Caco-2 (cell line): ENCODE results near the gene IGSF21. TPM values are rescaled to one million over a fixed set of nuclear protein-coding genes. Genes with fewer than 3 reads are reported as not detected.

ENCODE experiments used
- BruUV-seq: library from RNA; stranded (reverse); fragments of 400-500 nt; replicated peaks from 2 replicates; lab custom pipeline; 2021; lab: Mats Ljungman, UMichigan
- CTCF ChIA-PET: fragments of 300-600 bp; sonication (Branson Sonifier 250); formaldehyde crosslinking; loops from one replicate; lab custom pipeline; 2022; ENCODE audit warnings: antibody characterized with exemption; lab: Charles Lee
- POLR2A ChIA-PET: fragments of 300-600 bp; sonication (Branson Sonifier 250); formaldehyde crosslinking; loops from one replicate; lab custom pipeline; 2022; ENCODE audit warnings: antibody characterized with exemption; lab: Charles Lee
- DNase-seq, 2 experiments: peaks; one replicate each; pipeline versions ENCODE4 v3.0.0 to v3.0.0-alpha.2; 2020 to 2022
- H3K27me3 ChIP-seq: replicated peaks from 2 replicates; pipeline ENCODE4 v1.6.0; 2011; ENCODE audit warnings: low read length; ENCODE audit not compliant: control insufficient read depth, insufficient read depth
- H3K36me3 ChIP-seq: 2 replicates; pipeline ENCODE4 v1.5.1; 2011; ENCODE audit warnings: low read length; ENCODE audit not compliant: control insufficient read depth, insufficient read depth
- H3K4me1 ChIP-seq: fragments of 250-450 bp; sonication (Bioruptor Pico); 2 replicates; pipeline ENCODE4 v1.5.1; 2020; ENCODE audit warnings: mild to moderate bottlenecking
- H3K4me3 ChIP-seq: 2 replicates; pipeline ENCODE4 v1.5.1; 2011; ENCODE audit warnings: low read depth, mild to moderate bottlenecking, control low read depth, low read length
- H3K9me3 ChIP-seq: fragments of 250-450 bp; sonication (Bioruptor Pico); 2 replicates; pipeline ENCODE4 v1.5.1; 2020; ENCODE audit warnings: mild to moderate bottlenecking, moderate library complexity
- H3K27ac Mint-ChIP-seq: one replicate; pipeline ENCODE4 v1.8.0; 2022; ENCODE audit warnings: mixed read lengths; ENCODE audit not compliant: unreplicated experiment
- H3K27me3 Mint-ChIP-seq: one replicate; pipeline ENCODE4 v1.8.0; 2022; ENCODE audit warnings: mixed read lengths; ENCODE audit not compliant: insufficient read depth, unreplicated experiment
- H3K36me3 Mint-ChIP-seq: one replicate; pipeline ENCODE4 v1.8.0; 2022; ENCODE audit warnings: mild to moderate bottlenecking, mixed read lengths; ENCODE audit not compliant: insufficient read depth, unreplicated experiment
- H3K4me1 Mint-ChIP-seq: one replicate; pipeline ENCODE4 v1.8.0; 2022; ENCODE audit warnings: low read depth, mixed read lengths; ENCODE audit not compliant: unreplicated experiment
- H3K4me3 Mint-ChIP-seq: one replicate; pipeline ENCODE4 v1.8.0; 2022; ENCODE audit warnings: mild to moderate bottlenecking, moderate library complexity, mixed read lengths; ENCODE audit not compliant: unreplicated experiment
- H3K9me3 Mint-ChIP-seq: one replicate; pipeline ENCODE4 v1.8.0; 2022; ENCODE audit warnings: mixed read lengths; ENCODE audit not compliant: unreplicated experiment
- intact Hi-C: fragments of 100-400 bp; cut with micrococcal nuclease; formaldehyde crosslinking; loops from one replicate; pipeline ENCODE4 v1.10.0; 2022; ENCODE audit not compliant: unreplicated experiment
- total RNA-seq: library from RNA; stranded (reverse); gene quantifications from 2 replicates; pipeline ENCODE4 v1.2.3, GENCODE V29; 2022
- TF ChIP-seq, protein P1 (sequence below), 2 experiments: fragments of 200-600 bp in 1 of 2; IDR thresholded peaks; 1 replicate in 1 of 2; 2 replicates in 1 of 2; pipeline versions ENCODE4 v1.5.1 to v1.8.0; 2011 to 2022; ENCODE audit warnings: antibody characterized with exemption in 1 of 2, control low read depth in 1 of 2, inconsistent platforms in 1 of 2, low read depth in 1 of 2, low read length in 1 of 2, mild to moderate bottlenecking in 1 of 2, moderate library complexity in 1 of 2; ENCODE audit not compliant: insufficient read depth in 1 of 2, severe bottlenecking in 1 of 2, unreplicated experiment in 1 of 2

Gene IGSF21
- total RNA-seq, 1 experiment from 2014 or later = not detected

DNA sequence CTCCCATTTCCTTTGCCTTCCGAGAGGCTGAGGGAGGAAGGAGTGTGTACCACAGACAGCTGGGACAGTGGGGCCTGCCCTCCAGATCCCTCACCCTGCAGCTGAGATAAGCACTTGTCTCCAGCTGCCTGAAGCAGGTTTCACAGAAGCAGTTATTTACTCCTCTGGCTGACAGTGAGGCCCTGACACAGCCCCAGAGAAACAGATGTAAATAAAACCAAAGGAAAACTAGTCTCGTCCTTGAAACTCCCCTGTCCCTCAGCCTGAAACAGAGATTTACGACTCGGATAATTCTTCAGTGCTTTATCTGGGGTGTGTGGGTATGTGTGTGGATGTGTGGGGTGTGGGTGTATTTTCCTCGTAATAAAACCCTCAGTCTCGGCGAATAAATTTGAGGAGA, 181.1 kb downstream of the IGSF21 start:
- Mint-ChIP-seq H3K27ac (no peak overlapping the region), H3K4me1 (no peaks in the 10 kb centered on the region), H3K27me3 (peaks cover 12% of the 10 kb centered on the region), H3K36me3 (no peaks in the 10 kb centered on the region), H3K9me3 (no peaks in the 10 kb centered on the region), H3K4me3 (no peak overlapping the region)
- no TSS peak for BruUV-seq
- intact Hi-C loops = no loop called here
- H3K9me3 ChIP-seq = no peaks in the 10 kb centered on the region
- no peaks in the 10 kb centered on the region for H3K4me1 ChIP-seq
- POLR2A ChIA-PET = no interaction called here
- TF ChIP-seq, protein P1, sequence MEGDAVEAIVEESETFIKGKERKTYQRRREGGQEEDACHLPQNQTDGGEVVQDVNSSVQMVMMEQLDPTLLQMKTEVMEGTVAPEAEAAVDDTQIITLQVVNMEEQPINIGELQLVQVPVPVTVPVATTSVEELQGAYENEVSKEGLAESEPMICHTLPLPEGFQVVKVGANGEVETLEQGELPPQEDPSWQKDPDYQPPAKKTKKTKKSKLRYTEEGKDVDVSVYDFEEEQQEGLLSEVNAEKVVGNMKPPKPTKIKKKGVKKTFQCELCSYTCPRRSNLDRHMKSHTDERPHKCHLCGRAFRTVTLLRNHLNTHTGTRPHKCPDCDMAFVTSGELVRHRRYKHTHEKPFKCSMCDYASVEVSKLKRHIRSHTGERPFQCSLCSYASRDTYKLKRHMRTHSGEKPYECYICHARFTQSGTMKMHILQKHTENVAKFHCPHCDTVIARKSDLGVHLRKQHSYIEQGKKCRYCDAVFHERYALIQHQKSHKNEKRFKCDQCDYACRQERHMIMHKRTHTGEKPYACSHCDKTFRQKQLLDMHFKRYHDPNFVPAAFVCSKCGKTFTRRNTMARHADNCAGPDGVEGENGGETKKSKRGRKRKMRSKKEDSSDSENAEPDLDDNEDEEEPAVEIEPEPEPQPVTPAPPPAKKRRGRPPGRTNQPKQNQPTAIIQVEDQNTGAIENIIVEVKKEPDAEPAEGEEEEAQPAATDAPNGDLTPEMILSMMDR (IDR thresholded peaks at IDR 0.05; ENCODE audit: insufficient read depth in 1 of 2, low read depth in 1 of 2, low read length in 1 of 2, severe bottlenecking in 1 of 2, unreplicated experiment in 1 of 2) = no peak
- no peaks in the 10 kb centered on the region for H3K27me3 ChIP-seq
- CTCF ChIA-PET = no interaction called here
- no peaks in the 10 kb centered on the region for H3K36me3 ChIP-seq
- no peak overlapping the region for H3K4me3 ChIP-seq
- no peak for DNase-seq

DNA sequence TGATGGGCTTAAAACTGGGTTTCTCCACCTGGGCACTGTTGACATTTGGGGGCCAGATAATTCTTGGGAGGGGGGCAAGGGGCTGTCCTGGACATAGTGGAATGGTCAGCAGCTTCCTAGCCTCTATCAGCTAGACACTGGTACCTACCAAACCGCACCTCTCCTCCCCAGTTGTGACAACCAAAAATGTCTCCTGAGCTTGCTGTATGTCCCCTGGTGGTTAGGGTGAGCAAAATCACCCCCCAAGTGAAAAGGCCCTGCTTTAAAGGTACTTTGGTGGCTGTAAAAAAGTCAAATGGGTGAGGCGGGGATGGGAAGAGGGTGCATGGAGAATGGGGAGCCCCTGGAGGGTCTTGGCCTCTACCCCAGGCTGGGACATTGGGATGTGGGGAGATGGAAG, 182.0 kb downstream of the IGSF21 start:
- intact Hi-C loops = no loop called here
- no peak for DNase-seq
- no peak overlapping the region for H3K27ac Mint-ChIP-seq
- ChIA-PET CTCF (no interaction called here), POLR2A (no interaction called here)
- TF ChIP-seq, protein P1 (IDR thresholded peaks at IDR 0.05; ENCODE audit: insufficient read depth in 1 of 2, low read depth in 1 of 2, low read length in 1 of 2, severe bottlenecking in 1 of 2, unreplicated experiment in 1 of 2) = no peak
- Histone ChIP-seq H3K4me3 (no peak overlapping the region), H3K4me1 (no peaks in the 10 kb centered on the region), H3K36me3 (no peaks in the 10 kb centered on the region), H3K27me3 (no peaks in the 10 kb centered on the region), H3K9me3 (no peaks in the 10 kb centered on the region)
- H3K4me1 Mint-ChIP-seq = no peaks in the 10 kb centered on the region
- BruUV-seq = no TSS peak
- no peaks in the 10 kb centered on the region for H3K9me3 Mint-ChIP-seq
- H3K4me3 Mint-ChIP-seq = no peak overlapping the region
- H3K36me3 Mint-ChIP-seq = no peaks in the 10 kb centered on the region
- H3K27me3 Mint-ChIP-seq = peaks cover 12% of the 10 kb centered on the region

- TF ChIP-seq, protein P1 (IDR thresholded peaks at IDR 0.05; ENCODE audit: insufficient read depth in 1 of 2, low read depth in 1 of 2, low read length in 1 of 2, severe bottlenecking in 1 of 2, unreplicated experiment in 1 of 2) = no peak
- Mint-ChIP-seq H3K27ac (no peak overlapping the region), H3K4me1 (no peaks in the 10 kb centered on the region), H3K27me3 (peaks cover 16% of the 10 kb centered on the region), H3K9me3 (no peaks in the 10 kb centered on the region), H3K36me3 (no peaks in the 10 kb centered on the region), H3K4me3 (no peak overlapping the region)
- CTCF ChIA-PET = no interaction called here
- BruUV-seq = no TSS peak
- intact Hi-C loops = no loop called here
- Histone ChIP-seq H3K9me3 (no peaks in the 10 kb centered on the region), H3K36me3 (no peaks in the 10 kb centered on the region), H3K27me3 (no peaks in the 10 kb centered on the region), H3K4me3 (no peak overlapping the region), H3K4me1 (no peaks in the 10 kb centered on the region)
- POLR2A ChIA-PET = no interaction called here
- DNase-seq = no peak
These were observed 183.3 kb downstream of the IGSF21 start for GRCh38 chr1:18290740-18291412.
